Fibroblast of villous mesenchyme (primary cell): Measurements from ENCODE around the gene PCP4. TPM values are rescaled to one million over a fixed set of nuclear protein-coding genes. Genes with fewer than 3 reads are reported as not detected.

Experiments used
- DNase-seq: peaks from one replicate; pipeline ENCODE4 v3.0.0-alpha.2; 2010; ENCODE audit warnings: low read depth
- H3K4me3 ChIP-seq: 2 replicates; pipeline ENCODE4 v1.5.1; 2011; ENCODE audit warnings: low read depth, mild to moderate bottlenecking, low read length
- total RNA-seq: library from RNA; depleted of rRNA; stranded (reverse); fragments of >200 nt; gene quantifications from 2 replicates; pipeline ENCODE4 v1.2.3, GENCODE V29; 2012
- TF ChIP-seq, protein P1 (sequence below): IDR thresholded peaks from 2 replicates; pipeline ENCODE4 v1.5.1; 2012; ENCODE audit warnings: low read depth, mild to moderate bottlenecking, low read length; ENCODE audit not compliant: insufficient read depth

Gene PCP4
- total RNA-seq, 1 donor, result not detected

DNA sequence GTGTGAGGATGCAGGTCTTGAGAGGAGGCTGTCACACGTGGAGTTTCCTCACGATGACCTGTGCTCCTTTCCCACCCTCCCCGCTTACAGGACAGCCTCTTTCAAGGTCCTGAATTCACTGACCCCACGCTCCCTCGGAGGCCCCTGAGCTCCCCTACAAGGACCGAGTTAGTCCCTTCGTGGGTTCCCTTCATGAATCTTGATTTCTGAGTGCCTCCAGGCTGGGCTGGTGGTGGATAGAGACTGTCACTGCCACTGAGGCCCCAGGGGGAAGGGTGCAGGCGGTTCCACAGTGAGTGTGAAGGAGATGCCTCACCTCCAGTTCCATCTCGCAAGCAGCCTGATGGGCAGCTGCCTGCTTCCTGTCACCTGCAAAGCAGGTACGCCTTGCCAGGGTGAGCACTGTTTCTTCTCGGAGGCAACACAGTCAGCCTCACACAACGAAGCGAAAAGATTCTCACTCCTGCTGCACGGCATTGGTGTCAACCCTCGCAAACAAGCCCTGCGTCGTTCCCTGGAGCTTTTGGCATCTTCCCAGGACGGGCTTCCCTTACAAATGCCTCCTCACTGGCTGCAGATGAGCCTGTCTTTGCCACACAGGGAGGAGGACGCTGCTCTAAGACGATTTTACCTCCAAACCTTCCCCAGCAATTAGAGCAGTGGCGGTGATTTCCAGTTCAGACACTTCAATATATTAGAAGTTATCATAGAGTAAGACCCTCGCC, 26.7 kb upstream of the PCP4 start:
- TF ChIP-seq, protein P1, sequence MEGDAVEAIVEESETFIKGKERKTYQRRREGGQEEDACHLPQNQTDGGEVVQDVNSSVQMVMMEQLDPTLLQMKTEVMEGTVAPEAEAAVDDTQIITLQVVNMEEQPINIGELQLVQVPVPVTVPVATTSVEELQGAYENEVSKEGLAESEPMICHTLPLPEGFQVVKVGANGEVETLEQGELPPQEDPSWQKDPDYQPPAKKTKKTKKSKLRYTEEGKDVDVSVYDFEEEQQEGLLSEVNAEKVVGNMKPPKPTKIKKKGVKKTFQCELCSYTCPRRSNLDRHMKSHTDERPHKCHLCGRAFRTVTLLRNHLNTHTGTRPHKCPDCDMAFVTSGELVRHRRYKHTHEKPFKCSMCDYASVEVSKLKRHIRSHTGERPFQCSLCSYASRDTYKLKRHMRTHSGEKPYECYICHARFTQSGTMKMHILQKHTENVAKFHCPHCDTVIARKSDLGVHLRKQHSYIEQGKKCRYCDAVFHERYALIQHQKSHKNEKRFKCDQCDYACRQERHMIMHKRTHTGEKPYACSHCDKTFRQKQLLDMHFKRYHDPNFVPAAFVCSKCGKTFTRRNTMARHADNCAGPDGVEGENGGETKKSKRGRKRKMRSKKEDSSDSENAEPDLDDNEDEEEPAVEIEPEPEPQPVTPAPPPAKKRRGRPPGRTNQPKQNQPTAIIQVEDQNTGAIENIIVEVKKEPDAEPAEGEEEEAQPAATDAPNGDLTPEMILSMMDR, result no peak
- DNase-seq, result no peak
- no peak overlapping the region for H3K4me3 ChIP-seq

DNA sequence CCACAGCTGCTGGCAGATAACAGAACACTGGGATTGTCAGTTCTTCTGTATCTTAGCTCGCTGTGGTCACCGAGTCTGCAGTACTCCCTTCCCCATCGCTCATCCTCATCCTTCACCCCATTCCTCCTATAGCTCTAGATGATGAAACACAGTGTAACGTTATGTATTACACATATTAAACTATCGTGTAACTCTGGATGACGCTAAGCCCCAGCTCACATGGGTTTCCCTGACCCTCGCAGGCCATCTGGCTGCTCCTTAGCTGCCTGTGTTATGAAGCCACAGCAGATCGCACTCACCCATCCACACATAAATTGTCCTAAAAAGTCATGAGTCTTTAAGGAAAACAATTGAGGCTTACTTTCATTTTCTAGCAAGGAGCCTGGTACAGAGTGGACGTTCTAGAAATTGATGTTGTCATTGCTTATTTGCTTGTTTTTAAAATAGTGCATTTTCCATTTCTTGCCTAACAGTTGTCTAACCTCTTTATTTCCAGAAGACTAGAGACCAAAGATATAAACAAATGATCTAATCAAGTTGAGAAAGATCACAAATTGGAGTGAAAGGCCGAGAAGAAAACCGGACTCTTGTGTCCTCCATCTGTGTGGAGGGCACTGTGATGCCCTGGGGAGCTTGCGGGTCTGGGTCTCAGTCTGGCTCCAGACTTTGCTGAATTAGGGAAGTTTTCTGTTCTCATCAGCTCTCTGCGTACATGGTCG, 24.3 kb upstream of the PCP4 start:
- H3K4me3 ChIP-seq, result no peak overlapping the region
- no peak for DNase-seq
- TF ChIP-seq, protein P1, result no peak

DNA sequence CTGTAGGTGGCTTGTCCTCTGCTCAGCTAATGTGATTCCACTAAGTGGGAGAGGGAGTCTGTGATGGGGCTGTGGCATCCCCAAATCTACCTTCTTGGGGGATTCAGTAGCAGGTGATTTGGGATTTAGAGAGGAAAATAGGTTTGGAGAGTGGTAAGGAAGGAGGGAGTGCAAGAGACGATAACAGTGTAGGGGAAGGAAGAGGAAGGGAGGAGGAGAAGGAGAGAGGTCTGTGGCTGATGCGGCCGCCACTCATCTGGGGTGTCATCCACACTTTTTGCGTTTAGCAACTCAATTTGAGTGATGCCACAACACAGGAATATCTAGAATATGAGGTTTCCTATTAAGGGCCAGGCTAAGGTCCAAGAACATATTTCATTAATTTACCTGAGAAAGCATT, 23.8 kb upstream of the PCP4 start:
- DNase-seq, result no peak
- TF ChIP-seq, protein P1, result no peak
- H3K4me3 ChIP-seq, result no peak overlapping the region

DNA sequence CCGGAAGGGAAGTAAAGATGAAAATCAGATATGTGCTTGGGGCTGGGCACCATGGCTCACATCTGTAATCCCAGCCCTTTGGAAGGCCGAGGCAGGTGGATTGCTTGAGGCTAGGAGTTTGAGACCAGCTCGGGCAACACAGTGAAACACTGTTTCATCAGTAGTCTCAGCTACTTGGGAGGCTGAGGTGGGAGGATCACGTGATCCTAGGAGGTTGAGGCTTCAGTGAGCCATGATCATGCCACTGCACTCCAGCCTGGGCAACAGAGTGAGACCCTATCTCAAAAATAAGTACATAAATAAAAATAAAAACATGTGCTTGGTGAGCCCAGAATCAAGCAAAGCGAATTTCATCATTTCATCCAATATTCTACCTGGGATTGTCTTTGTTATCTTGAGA, 23.3 kb upstream of the PCP4 start:
- DNase-seq, result no peak
- TF ChIP-seq, protein P1, result no peak
- no peak overlapping the region for H3K4me3 ChIP-seq

DNA sequence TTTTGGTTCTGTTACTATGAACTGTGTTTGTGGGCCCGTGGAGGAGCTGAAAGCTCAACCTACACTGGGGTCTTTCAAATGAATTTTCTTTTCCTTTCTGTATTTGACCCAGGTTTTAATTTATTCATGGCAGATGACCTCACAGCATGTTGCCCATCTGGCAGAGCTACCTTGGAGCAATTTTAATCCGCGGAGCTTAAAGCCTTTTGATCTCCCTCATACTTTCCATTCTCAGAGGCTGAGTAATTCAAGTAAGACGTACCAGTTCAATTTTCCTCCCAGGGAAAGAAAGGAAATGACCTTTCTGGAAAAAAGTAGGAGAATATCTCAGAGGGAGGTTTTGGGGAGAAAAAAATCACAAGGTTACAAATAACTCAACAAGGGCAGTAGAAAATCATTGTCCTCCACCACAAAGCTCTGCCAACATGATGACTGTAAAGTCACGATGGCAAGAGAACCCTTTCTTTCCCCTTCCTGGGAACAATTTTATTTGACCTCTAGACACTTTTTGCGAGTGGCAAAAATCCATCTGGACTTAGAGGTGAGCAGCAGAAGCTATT, 21.6 kb upstream of the PCP4 start:
- TF ChIP-seq, protein P1, result no peak
- no peak for DNase-seq
- H3K4me3 ChIP-seq, result no peak overlapping the region

DNA sequence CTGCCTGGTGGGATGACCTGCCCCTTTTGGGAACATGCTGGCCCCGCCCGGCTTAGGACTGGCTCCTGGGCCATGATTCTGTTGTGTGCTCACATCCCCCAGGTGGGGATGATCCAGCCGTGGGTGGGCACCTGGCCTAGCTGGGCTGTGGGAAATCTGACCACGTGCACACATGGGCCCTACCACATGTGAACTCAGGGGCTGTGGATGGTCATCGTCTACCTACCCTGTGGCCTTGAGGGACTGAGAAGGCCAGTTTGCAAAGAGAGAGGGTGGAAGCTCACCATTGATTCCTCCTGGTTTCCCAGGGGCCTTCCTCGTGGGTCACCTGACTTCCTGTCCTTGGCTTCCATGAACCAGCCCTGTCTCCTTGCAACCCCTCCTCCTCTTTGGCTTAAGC, 19.4 kb upstream of the PCP4 start:
- TF ChIP-seq, protein P1, result no peak
- H3K4me3 ChIP-seq, result no peak overlapping the region
- no peak for DNase-seq
